ENCODE data around the gene ZNF439. TPM values are rescaled to one million over a fixed set of nuclear protein-coding genes. Genes with fewer than 3 reads are reported as not detected.
"Not testable (repeated sequence)": the region's sequence is repeated elsewhere in the genome, so short reads cannot be mapped to it uniquely, and the experiment has no call there.

Gene ZNF439
- total and polyA plus RNA-seq, 8 donors, result 0.58 to 17.0 (median 4.5) TPM

DNA sequence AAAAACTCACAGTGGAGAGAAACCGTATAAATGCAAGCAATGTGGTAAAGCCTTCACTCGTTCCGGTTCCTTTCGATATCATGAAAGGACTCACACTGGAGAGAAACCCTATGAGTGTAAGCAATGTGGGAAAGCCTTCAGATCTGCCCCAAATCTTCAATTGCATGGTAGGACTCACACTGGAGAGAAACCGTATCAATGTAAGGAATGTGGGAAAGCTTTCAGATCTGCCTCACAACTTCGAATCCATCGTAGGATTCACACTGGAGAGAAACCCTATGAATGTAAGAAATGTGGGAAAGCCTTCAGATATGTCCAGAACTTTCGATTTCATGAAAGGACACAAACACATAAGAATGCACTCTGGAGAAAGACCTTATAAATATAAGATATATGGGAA lies 19.7 kb downstream of the ZNF439 start:
- no peaks in the 10 kb centered on the region for H3K27me3 ChIP-seq
- no peak overlapping the region for H3K4me3 ChIP-seq
- intact Hi-C loops (cut with DNase I; ENCODE audit: low total_unique reads), result no loop called here
- DNase-seq, result no peak
- H3K4me1 ChIP-seq, result no peaks in the 10 kb centered on the region
- H3K36me3 ChIP-seq, result peaks cover 28 to 73% (median 39%) of the 10 kb centered on the region in 4 donors
- 92 to 98% (median 96%) methylated on average over 8 of the region's 8 CpGs for WGBS, 5 donors
- TF ChIP-seq POLR2A (IDR thresholded peaks at IDR 0.05), result no peak
- H3K9me3 ChIP-seq, result peaks cover 38 to 97% (median 74%) of the 10 kb centered on the region in 4 donors
- no peak overlapping the region for H3K27ac ChIP-seq

DNA sequence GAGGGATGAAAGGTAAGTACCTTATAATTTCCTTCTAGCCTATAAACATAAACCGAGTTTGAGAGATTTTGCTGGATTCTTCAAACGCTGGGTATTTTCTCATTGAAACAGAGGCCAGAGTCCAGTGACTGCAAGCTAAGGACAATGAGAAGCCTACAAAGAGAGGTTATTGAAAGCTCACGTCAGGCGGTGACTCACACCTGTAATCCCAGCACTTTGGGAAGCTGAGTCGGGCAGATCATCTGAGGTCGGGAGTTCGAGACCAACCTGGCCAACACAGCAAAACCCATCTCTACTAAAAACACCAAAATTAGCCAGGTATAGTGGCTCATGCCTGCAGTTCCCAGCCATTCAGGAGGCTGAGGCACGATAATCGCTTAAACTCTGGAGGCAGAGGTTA lies 24.1 kb downstream of the ZNF439 start:
- no peak for DNase-seq
- peaks cover 15 to 54% (median 40%) of the 10 kb centered on the region in 4 donors for H3K9me3 ChIP-seq
- no peaks in the 10 kb centered on the region for H3K4me1 ChIP-seq
- no peak for TF ChIP-seq EP300 (IDR thresholded peaks at IDR 0.05)
- TF ChIP-seq, protein P1, sequence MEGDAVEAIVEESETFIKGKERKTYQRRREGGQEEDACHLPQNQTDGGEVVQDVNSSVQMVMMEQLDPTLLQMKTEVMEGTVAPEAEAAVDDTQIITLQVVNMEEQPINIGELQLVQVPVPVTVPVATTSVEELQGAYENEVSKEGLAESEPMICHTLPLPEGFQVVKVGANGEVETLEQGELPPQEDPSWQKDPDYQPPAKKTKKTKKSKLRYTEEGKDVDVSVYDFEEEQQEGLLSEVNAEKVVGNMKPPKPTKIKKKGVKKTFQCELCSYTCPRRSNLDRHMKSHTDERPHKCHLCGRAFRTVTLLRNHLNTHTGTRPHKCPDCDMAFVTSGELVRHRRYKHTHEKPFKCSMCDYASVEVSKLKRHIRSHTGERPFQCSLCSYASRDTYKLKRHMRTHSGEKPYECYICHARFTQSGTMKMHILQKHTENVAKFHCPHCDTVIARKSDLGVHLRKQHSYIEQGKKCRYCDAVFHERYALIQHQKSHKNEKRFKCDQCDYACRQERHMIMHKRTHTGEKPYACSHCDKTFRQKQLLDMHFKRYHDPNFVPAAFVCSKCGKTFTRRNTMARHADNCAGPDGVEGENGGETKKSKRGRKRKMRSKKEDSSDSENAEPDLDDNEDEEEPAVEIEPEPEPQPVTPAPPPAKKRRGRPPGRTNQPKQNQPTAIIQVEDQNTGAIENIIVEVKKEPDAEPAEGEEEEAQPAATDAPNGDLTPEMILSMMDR (IDR thresholded peaks at IDR 0.05), result no peak
- TF ChIP-seq POLR2AphosphoS5 (IDR thresholded peaks at IDR 0.05), result no peak
- TF ChIP-seq POLR2A (IDR thresholded peaks at IDR 0.05), result no peak
- H3K27me3 ChIP-seq, result no peaks in the 10 kb centered on the region
- no peak overlapping the region for H3K27ac ChIP-seq
- H3K36me3 ChIP-seq, result peaks cover 14 to 31% (median 16%) of the 10 kb centered on the region in 4 donors
- intact Hi-C loops (cut with DNase I; ENCODE audit: low total_unique reads), result no loop called here
- H3K4me3 ChIP-seq, result no peak overlapping the region
- 92 to 96% (median 93%) methylated on average over 9 of the region's 9 CpGs for WGBS, 5 donors

DNA sequence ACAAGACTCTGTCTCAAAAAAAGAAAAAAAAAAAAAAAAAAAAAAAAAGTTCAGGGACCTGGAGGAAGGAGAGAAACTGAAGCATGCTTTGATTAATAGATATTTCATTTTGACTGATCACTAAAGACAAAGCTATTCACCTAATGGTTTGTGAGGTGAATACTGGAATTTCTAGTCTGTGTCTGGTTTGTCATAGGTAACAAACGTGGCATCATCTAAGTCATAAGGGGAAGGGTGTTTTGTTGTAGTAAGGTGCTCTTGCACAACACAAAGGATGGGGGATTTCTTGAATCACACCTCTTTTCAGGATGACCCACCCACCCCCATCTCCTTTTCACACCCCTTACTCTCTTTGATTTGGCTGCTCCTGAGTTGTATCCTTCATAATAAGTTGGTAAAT lies 25.2 kb downstream of the ZNF439 start:
- Histone ChIP-seq H3K27ac (no peak overlapping the region), H3K27me3 (no peaks in the 10 kb centered on the region), H3K4me3 (no peak overlapping the region), H3K36me3 (peaks cover 3 to 19% (median 5%) of the 10 kb centered on the region in 4 donors), H3K4me1 (no peaks in the 10 kb centered on the region), H3K9me3 (peaks cover 4 to 43% (median 29%) of the 10 kb centered on the region in 4 donors)
- intact Hi-C loops (cut with DNase I; ENCODE audit: low total_unique reads), result no loop called here
- DNase-seq, result no peak
- WGBS, 5 donors, result 69 to 76% (median 73%) methylated on average over 1 of the region's 1 CpG
- TF ChIP-seq EP300 (IDR thresholded peaks at IDR 0.05) (no peak), POLR2A (IDR thresholded peaks at IDR 0.05) (no peak), POLR2AphosphoS5 (IDR thresholded peaks at IDR 0.05) (no peak)
- TF ChIP-seq, protein P1 (IDR thresholded peaks at IDR 0.05), result no peak

DNA sequence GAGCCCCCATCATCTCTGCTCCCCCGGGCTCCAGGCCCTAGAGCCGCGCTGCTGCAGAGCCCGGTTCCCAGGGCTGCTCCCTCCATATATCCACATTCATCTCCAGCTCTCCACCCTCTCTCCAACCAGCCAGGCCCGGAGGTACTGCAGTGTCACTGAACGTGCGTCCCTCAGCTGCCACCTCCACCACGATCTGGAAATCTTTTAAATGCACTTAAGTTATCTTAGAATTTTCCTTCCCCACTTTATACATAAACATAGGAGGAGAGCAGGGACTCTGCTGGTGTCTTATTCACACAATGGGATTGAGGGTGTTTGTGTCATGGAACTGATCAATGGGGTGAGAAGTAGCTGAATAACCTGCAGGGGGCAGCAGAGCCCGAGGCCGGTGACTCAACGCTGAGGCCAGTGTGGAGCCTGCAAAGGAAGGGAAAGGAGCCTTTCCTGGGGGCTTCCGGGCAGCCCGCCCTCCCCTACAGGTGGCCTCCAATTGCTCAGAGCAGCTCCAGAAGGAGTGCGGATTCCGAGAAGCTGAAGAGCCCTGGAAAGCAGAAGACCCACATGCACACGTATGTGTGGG lies 31.3 kb downstream of the ZNF439 start:
- H3K4me3 ChIP-seq, H3K27me3 ChIP-seq, H3K36me3 ChIP-seq, H3K9me3 ChIP-seq, H3K27ac ChIP-seq: not testable (repeated sequence)
- TF ChIP-seq, protein P1 (IDR thresholded peaks at IDR 0.05), result peak in 3 of 7 experiments; percentile 15 to 27 (median 17)
- H3K4me1 ChIP-seq, result peaks cover 8 to 18% (median 13%) of the 10 kb centered on the region in 4 donors
- 72 to 80% (median 78%) methylated on average over 13 to 16 of the region's 16 CpGs for WGBS, 5 donors
- intact Hi-C loops (cut with DNase I; ENCODE audit: low total_unique reads), result loop anchor here (5.0 kb wide), 1 partner anchor 113 kb away; no protein-coding TSS in a partner anchor
- peak; percentile 19 to 35 for DNase-seq

DNA sequence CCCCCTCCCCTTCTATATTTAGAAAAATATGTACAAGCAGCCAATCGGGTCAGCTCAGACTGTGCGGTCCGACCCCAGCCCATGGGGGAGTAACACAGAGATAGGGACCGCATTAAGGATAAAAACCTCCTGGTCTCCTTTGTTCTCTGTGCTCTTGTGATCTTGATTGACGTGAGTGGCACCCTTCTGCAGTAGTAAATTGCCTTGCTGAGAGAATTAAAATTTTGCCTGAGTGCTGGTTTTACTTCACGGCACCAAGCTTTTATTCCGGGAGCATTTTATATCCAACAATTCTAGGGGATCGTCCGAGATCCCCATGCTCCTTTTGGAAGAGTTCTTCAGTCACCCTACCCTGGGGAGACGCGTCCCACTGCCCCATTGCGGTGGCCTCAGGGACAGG lies 32.1 kb downstream of the ZNF439 start:
- 91 to 93% (median 92%) methylated on average over 12 of the region's 12 CpGs for WGBS, 5 donors
- Histone ChIP-seq H3K4me1 (peaks cover 8 to 19% (median 15%) of the 10 kb centered on the region in 4 donors), H3K9me3 (peaks cover 0 to 6% (median 3%) of the 10 kb centered on the region in 4 donors), H3K27ac (no peak overlapping the region), H3K36me3 (no peaks in the 10 kb centered on the region), H3K27me3 (no peaks in the 10 kb centered on the region), H3K4me3 (no peak overlapping the region)
- TF ChIP-seq EP300 (IDR thresholded peaks at IDR 0.05) (no peak), POLR2AphosphoS5 (IDR thresholded peaks at IDR 0.05) (no peak), POLR2A (IDR thresholded peaks at IDR 0.05) (no peak)
- TF ChIP-seq, protein P1 (IDR thresholded peaks at IDR 0.05), result no peak
- intact Hi-C loops (cut with DNase I; ENCODE audit: low total_unique reads), result no loop called here
- no peak for DNase-seq

Data from stomach (tissue), 9 donors.